ENCODE results near the gene NNMT.

NNMT gene

GRCh38 chr11:114283422-114283821 is 12.8 kb upstream of the NNMT start:
- DNase-seq (ENCODE audit: extremely low read depth, low read depth) = no peak
- H3K4me3 ChIP-seq (replicated peaks; ENCODE audit: low read depth, low read length) = no peak overlapping the region
- no peak for TF ChIP-seq CTCF (IDR thresholded peaks at IDR 0.05; ENCODE audit: low read depth, low read length, missing control alignments)

- no peak overlapping the region for H3K4me3 ChIP-seq (replicated peaks; ENCODE audit: low read depth, low read length)
Measured at GRCh38 chr11:114284021-114284420, 12.2 kb upstream of the NNMT start.

GRCh38 chr11:114284914-114285313 is 11.3 kb upstream of the NNMT start:
- no peak for DNase-seq (ENCODE audit: extremely low read depth, low read depth)
- TF ChIP-seq CTCF (IDR thresholded peaks at IDR 0.05; ENCODE audit: low read depth, low read length, missing control alignments) = no peak
- H3K4me3 ChIP-seq (replicated peaks; ENCODE audit: low read depth, low read length) = no peak overlapping the region

More at GRCh38 chr11:114284021-114284420, 12.2 kb upstream of the NNMT start:
- no peak for TF ChIP-seq CTCF (IDR thresholded peaks at IDR 0.05; ENCODE audit: low read depth, low read length, missing control alignments)
- DNase-seq (ENCODE audit: extremely low read depth, low read depth) = no peak

- no peak for DNase-seq (ENCODE audit: extremely low read depth, low read depth)
- H3K4me3 ChIP-seq (replicated peaks; ENCODE audit: low read depth, low read length) = no peak overlapping the region
- TF ChIP-seq CTCF (IDR thresholded peaks at IDR 0.05; ENCODE audit: low read depth, low read length, missing control alignments) = no peak
Measured at GRCh38 chr11:114285599-114285998, 10.6 kb upstream of the NNMT start.

GRCh38 chr11:114286229-114286628 is 10.0 kb upstream of the NNMT start:
- DNase-seq (ENCODE audit: extremely low read depth, low read depth) = no peak
- no peak for TF ChIP-seq CTCF (IDR thresholded peaks at IDR 0.05; ENCODE audit: low read depth, low read length, missing control alignments)
- H3K4me3 ChIP-seq (replicated peaks; ENCODE audit: low read depth, low read length) = no peak overlapping the region

- no peak for DNase-seq (ENCODE audit: extremely low read depth, low read depth)
- TF ChIP-seq CTCF (IDR thresholded peaks at IDR 0.05; ENCODE audit: low read depth, low read length, missing control alignments) = no peak
- H3K4me3 ChIP-seq (replicated peaks; ENCODE audit: low read depth, low read length) = no peak overlapping the region
Measured at GRCh38 chr11:114287154-114287553, 9.0 kb upstream of the NNMT start.

- no peak overlapping the region for H3K4me3 ChIP-seq (replicated peaks; ENCODE audit: low read depth, low read length)
- DNase-seq (ENCODE audit: extremely low read depth, low read depth) = no peak
- no peak for TF ChIP-seq CTCF (IDR thresholded peaks at IDR 0.05; ENCODE audit: low read depth, low read length, missing control alignments)
Measured at GRCh38 chr11:114288136-114288535, 8.1 kb upstream of the NNMT start.

Data from HFF-Myc (cell line).